Measurements from ENCODE around the gene FARP1.

Gene FARP1

GRCh38 chr13:98490866-98491265 is 348.0 kb downstream of the FARP1 start:
- DNase-seq = no peak

GRCh38 chr13:98492335-98493041 is 349.6 kb downstream of the FARP1 start:
- DNase-seq = no peak

DNA sequence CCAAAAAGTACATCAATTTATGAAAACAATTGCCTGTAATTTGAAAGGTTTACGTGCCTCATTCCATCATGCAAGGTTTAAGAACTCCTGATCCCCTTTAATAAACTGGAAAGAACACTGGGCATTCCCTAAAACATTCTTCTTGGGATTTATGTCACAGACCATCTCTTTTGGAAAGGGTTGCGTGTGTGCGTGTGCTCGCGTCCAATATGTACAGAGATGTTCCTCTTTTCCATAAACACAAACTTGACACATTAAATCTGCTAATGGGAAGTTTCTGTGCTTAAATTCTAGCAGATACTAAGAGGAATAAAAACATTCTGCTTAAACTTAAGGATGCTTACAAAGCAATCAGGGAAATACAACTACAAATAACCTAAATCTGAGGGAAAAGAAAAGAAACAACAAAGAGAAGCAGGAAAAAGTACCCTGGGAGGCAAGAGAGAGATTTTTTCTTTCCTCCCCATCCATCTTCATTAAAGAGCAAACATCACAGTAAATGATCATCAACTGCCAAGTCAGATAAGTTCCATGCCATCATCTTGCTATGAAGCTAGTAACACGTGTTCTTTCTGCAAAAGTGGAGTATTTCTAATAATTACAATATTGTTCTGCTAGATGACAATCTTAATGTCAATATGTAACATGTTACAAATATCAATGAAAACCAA is 350.3 kb downstream of the FARP1 start:
- no peak for DNase-seq

- no peak for DNase-seq
Measured at GRCh38 chr13:98494769-98495168, 351.9 kb downstream of the FARP1 start.

- no peak for DNase-seq
Measured at GRCh38 chr13:98495627-98496478, 353.0 kb downstream of the FARP1 start.

DNA sequence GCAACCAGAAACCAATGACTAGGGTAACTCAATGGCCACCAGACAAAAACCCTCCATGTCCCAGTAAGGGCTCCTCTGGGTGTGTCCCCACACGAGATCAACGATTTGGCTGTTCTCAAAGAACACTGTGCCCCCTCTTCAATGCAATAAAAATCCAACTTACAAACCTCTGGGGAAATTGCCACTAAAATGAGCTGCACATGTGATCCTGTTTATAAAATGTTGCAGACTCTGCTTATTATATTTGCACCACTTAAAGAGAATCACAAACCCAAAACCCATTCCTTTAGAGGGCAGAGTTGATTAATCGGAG is 353.5 kb downstream of the FARP1 start:
- DNase-seq = no peak

DNA sequence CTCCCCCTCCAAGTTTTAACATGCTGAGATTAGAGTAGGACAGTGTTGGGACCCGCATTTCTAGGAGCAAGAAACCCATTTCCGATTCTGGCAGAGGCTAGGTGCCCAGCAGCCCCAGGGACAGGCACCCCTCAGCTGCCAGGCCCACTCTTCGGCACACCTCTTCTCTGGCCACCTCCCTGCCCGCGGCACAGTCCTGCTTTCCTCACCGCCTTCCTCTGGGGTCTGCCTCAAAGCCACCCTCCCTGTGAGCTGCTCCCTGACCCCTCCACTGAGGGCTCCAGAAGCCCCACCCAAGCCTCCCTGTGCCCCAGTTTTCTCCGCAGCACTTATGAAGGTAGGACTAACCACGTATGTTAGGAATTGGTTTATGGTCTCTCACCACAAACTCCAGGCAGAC is 354.1 kb downstream of the FARP1 start:
- DNase-seq = no peak

GRCh38 chr13:98500963-98501421 is 358.1 kb downstream of the FARP1 start:
- no peak for DNase-seq

GRCh38 chr13:98503175-98504028 is 360.5 kb downstream of the FARP1 start:
- DNase-seq = no peak

GRCh38 chr13:98504029-98504351 is 361.1 kb downstream of the FARP1 start:
- DNase-seq = no peak

- DNase-seq = no peak
Measured at GRCh38 chr13:98504371-98504963, 361.6 kb downstream of the FARP1 start.
